Type B pancreatic cell (in vitro differentiated cells): Measurements from ENCODE around the gene PAX5. TPM values are rescaled to one million over a fixed set of nuclear protein-coding genes. Genes with fewer than 3 reads are reported as not detected.

Experiments
- DNase-seq: peaks from one replicate; pipeline ENCODE4 v3.0.0; 2021; ENCODE audit warnings: mixed read lengths; ENCODE audit not compliant: unreplicated experiment; ENCODE audit errors: extremely low spot score
- H3K27ac Mint-ChIP-seq: 2 replicates; pipeline ENCODE4 v1.8.0; 2021; ENCODE audit warnings: mild to moderate bottlenecking, mixed read lengths
- H3K27me3 Mint-ChIP-seq: 2 replicates; pipeline ENCODE4 v1.8.0; 2021; ENCODE audit warnings: mixed read lengths
- H3K36me3 Mint-ChIP-seq: 2 replicates; pipeline ENCODE4 v1.8.0; 2021; ENCODE audit warnings: mixed read lengths
- H3K4me1 Mint-ChIP-seq: one replicate; pipeline ENCODE4 v1.8.0; 2021; ENCODE audit warnings: mixed read lengths; ENCODE audit not compliant: unreplicated experiment
- H3K4me3 Mint-ChIP-seq: 2 replicates; pipeline ENCODE4 v1.8.0; 2021; ENCODE audit warnings: mild to moderate bottlenecking, mixed read lengths
- H3K9me3 Mint-ChIP-seq: 2 replicates; pipeline ENCODE4 v1.8.0; 2021; ENCODE audit warnings: mixed read lengths
- CTCF ChIP-seq: fragments of 200-600 bp; sonication (generic); conservative IDR thresholded peaks from 2 replicates; pipeline ENCODE4 v1.5.0; 2021; ENCODE audit warnings: antibody characterized with exemption, mild to moderate bottlenecking
- total RNA-seq: library from RNA; stranded (reverse); gene quantifications from 2 replicates; pipeline ENCODE4 v1.2.1, GENCODE V29; 2021; ENCODE audit warnings: low replicate concordance

The PAX5 gene
- total RNA-seq, 1 donor from 2014 or later, result not detected

DNA sequence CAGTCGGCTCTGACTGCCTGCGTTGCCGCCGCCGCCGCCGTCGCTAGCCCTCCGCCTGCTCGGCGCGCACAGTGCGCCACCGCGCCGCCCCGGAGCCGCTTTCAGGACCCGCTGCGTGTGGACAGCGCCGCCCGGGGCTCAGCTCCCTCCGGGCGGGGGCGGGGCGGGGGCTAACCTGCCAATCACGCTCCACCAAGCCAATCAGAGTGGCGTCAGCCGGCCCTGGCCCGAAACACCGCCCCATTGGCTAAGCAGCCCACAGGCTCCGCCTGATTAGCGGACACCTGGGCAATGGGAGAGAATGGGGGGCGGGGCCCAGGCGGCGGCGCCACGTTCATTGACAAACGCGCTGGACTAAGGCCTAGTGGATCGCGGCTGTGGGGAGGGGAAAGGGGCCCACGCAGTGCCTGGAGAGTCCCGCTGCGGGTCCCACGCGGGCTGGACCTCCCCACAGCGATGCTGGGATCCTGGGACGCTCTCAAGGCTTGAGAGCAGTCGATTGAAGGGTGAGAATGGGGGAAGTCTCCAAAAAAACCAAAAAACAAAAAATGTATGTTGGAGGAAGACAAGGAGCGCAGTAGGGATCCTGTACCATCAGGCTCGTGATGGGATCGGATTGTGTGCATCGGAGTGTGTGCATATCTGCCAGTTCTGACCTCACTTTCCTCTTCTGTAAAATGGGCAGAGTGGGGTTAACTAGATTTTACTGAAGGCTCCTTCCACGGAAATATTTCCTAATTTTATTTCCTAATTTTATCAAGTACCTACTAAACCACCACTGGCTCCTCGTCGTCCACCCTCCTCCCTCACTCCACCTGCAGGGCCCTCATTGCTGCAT is 6.3 kb downstream of the PAX5 start:
- Mint-ChIP-seq H3K4me1 (peaks cover 4% of the 10 kb centered on the region), H3K27me3 (peaks cover 96% of the 10 kb centered on the region), H3K27ac (no peak overlapping the region), H3K9me3 (no peaks in the 10 kb centered on the region), H3K36me3 (peaks cover 6% of the 10 kb centered on the region), H3K4me3 (peak overlapping the region; percentile 86)
- TF ChIP-seq CTCF, result peak; percentile 19
- DNase-seq, result peak; percentile 95

DNA sequence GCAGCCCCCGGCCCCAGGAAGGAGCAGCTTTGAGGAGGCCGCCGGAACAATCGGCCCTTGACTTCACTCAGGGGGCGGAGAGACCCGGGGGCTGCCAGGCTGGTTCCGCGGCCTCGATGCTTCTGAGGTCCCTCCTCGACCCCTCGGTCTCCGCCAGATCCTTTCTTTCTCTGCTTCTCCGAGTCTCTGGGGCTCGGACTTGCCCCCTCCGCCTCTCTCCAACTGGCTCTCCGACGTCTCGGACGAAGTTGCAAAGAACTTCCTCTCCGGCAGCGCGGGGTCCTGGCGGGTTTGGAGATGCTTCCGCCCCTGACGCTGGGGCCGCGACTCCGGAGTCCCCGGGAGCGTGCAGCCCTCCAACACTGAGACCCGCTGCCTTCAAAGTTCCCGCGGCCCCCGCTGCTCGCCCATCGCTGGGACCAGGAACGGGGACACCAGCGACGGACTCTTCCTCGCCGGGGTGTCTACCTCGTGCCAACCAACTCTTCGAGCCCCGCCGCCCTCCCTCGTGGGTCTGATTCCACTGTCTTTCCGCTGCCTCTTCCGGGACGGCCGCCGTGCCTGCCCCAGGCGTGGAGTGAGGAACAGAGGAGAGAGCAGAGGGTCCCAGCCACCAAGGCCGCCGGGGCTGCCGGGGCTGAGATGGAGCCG is 7.0 kb downstream of the PAX5 start:
- no peak for DNase-seq
- H3K27me3 Mint-ChIP-seq, result peaks cover 96% of the 10 kb centered on the region

GRCh38 chr9:37026113-37026930 is 7.7 kb downstream of the PAX5 start:
- H3K27me3 Mint-ChIP-seq, result peaks cover 96% of the 10 kb centered on the region
- no peaks in the 10 kb centered on the region for H3K9me3 Mint-ChIP-seq
- peaks cover 7% of the 10 kb centered on the region for H3K36me3 Mint-ChIP-seq

More for the DNA sequence above, 7.0 kb downstream of the PAX5 start:
- no peak for TF ChIP-seq CTCF
- Mint-ChIP-seq H3K27ac (no peak overlapping the region), H3K4me3 (peak overlapping the region; percentile 49), H3K4me1 (peaks cover 4% of the 10 kb centered on the region), H3K36me3 (peaks cover 7% of the 10 kb centered on the region), H3K9me3 (no peaks in the 10 kb centered on the region)

DNA sequence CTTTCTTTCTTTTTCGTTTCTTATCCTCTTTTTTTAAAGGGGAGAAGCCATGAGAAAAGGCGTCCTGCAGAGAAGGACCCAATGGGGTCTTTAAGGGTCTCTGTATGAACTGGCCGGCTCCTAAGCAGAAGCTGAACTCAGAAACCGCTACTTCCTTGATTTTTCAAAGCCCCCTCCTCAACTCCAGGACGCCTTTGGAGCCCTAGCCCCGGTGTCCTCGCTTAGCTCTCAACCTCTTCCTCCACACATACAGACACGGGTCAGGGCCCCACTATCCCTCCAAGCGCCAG is 8.3 kb downstream of the PAX5 start:
- Mint-ChIP-seq H3K4me3 (peak overlapping the region; percentile 52), H3K9me3 (no peaks in the 10 kb centered on the region), H3K4me1 (peaks cover 4% of the 10 kb centered on the region), H3K36me3 (peaks cover 7% of the 10 kb centered on the region), H3K27ac (no peak overlapping the region), H3K27me3 (peaks cover 96% of the 10 kb centered on the region)
- DNase-seq, result no peak
- no peak for TF ChIP-seq CTCF

More at GRCh38 chr9:37026113-37026930, 7.7 kb downstream of the PAX5 start:
- Mint-ChIP-seq H3K4me1 (peaks cover 4% of the 10 kb centered on the region), H3K27ac (no peak overlapping the region), H3K4me3 (peak overlapping the region; percentile 52)
- no peak for TF ChIP-seq CTCF
- no peak for DNase-seq

- Mint-ChIP-seq H3K4me1 (peaks cover 4% of the 10 kb centered on the region), H3K9me3 (no peaks in the 10 kb centered on the region), H3K36me3 (peaks cover 7% of the 10 kb centered on the region), H3K27me3 (peaks cover 96% of the 10 kb centered on the region), H3K27ac (no peak overlapping the region), H3K4me3 (peak overlapping the region; percentile 52)
- TF ChIP-seq CTCF, result no peak
- no peak for DNase-seq
Measured at GRCh38 chr9:37025071-37025822, 8.8 kb downstream of the PAX5 start.
